ENCODE results near the gene PRDX3. TPM values are rescaled to one million over a fixed set of nuclear protein-coding genes. Genes with fewer than 3 reads are reported as not detected.

PRDX3 gene
- total RNA-seq, 2 donors from 2014 or later, result 125 to 134 TPM

DNA sequence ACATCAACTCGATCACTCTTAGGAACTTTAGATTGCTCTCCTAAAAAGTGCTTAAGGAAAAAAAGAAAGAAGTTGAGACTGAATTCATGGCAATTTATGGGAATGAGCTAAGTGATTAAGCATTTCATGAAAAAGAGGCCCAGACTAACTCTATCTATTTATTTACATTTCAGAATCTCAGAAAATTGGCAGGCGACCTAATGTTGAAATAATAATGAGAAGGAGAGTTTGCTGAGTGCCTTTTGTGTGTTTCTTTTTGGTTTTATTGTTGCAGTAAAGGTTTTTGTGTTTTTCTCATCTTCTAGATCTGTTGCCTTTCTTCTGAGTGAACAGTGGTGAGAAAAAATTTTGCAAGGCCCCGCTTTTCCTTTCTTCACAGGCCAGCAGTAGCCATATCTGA lies 32.6 kb upstream of the PRDX3 start:
- peaks cover 4 to 5% of the 10 kb centered on the region in 2 donors for H3K36me3 Mint-ChIP-seq (ENCODE audit: insufficient read depth in 2 of 2)
- no peaks in the 10 kb centered on the region for H3K9me3 Mint-ChIP-seq
- peaks cover 66% of the 10 kb centered on the region for H3K4me1 Mint-ChIP-seq (ENCODE audit: low read depth)
- DNase-seq, result no peak
- H3K4me3 Mint-ChIP-seq, result peak overlapping the region; percentile 86 to 94
- no peak for ATAC-seq (replicated peaks in 1 of 2)
- no peaks in the 10 kb centered on the region for H3K27me3 Mint-ChIP-seq (ENCODE audit: low read depth)
- H3K27ac Mint-ChIP-seq, result peak overlapping the region; percentile 98

DNA sequence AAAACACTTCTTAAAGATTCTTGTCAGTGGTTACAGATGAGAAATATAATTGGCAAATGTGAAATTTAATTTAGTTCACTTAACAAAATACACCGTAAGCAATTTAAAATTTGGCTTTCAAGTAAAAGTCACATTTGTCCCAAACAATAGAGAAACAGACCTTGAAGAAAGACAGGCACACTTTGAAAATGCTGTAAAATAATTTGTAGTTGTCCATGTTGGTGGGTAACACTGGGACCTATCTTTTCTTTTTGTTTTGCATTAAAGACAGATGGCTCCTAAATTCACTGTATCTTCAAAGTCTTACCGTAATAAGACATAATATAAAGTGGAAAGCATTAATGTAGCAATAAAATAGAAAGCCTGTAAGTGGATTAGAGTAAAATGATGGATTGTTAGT lies 32.0 kb upstream of the PRDX3 start:
- DNase-seq (no peak), ATAC-seq (replicated peaks in 1 of 2) (no peak)
- H3K4me3 Mint-ChIP-seq, result peak overlapping the region; percentile 86 to 94
- no peaks in the 10 kb centered on the region for H3K9me3 Mint-ChIP-seq
- H3K27me3 Mint-ChIP-seq (ENCODE audit: low read depth), result no peaks in the 10 kb centered on the region
- H3K36me3 Mint-ChIP-seq (ENCODE audit: insufficient read depth in 2 of 2), result peaks cover 4 to 5% of the 10 kb centered on the region in 2 donors
- H3K4me1 Mint-ChIP-seq (ENCODE audit: low read depth), result peaks cover 70% of the 10 kb centered on the region
- H3K27ac Mint-ChIP-seq, result peak overlapping the region; percentile 98

DNA sequence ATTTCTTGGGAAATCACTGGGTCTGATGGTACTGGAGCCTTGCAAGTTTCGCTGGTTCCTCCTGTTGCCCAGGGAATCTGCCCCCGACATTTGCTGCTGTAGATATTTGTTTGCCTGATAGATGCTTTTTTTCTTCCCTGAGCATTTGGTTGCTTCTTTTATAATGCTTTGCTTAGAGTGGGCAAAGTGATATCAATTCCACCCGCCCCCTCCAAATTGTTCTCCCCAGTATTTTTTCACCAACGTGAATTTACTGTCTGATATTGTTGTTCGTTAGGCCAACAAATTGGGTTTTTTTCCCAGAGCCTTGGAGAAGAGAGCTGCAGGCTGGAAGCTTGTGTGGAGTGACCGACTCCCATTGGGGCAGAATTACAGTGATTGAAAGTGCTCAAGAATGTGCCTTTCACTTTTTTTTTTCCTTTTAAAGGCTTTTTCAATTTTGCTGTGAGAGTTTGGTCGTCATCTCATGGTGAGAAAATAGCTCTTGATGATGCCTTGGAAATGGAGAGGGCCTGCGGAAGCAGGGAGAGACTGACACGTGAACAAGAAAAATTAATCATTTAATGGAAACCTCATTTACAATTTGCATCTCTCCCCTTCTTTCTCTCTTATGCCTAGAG lies 31.2 kb upstream of the PRDX3 start:
- Mint-ChIP-seq H3K4me1 (ENCODE audit: low read depth) (peaks cover 70% of the 10 kb centered on the region), H3K36me3 (ENCODE audit: insufficient read depth in 2 of 2) (peaks cover 4 to 5% of the 10 kb centered on the region in 2 donors), H3K27me3 (ENCODE audit: low read depth) (no peaks in the 10 kb centered on the region), H3K27ac (no peak overlapping the region), H3K4me3 (peak overlapping the region; percentile 98), H3K9me3 (no peaks in the 10 kb centered on the region)
- ATAC-seq (replicated peaks in 1 of 2) (no peak), DNase-seq (no peak)

DNA sequence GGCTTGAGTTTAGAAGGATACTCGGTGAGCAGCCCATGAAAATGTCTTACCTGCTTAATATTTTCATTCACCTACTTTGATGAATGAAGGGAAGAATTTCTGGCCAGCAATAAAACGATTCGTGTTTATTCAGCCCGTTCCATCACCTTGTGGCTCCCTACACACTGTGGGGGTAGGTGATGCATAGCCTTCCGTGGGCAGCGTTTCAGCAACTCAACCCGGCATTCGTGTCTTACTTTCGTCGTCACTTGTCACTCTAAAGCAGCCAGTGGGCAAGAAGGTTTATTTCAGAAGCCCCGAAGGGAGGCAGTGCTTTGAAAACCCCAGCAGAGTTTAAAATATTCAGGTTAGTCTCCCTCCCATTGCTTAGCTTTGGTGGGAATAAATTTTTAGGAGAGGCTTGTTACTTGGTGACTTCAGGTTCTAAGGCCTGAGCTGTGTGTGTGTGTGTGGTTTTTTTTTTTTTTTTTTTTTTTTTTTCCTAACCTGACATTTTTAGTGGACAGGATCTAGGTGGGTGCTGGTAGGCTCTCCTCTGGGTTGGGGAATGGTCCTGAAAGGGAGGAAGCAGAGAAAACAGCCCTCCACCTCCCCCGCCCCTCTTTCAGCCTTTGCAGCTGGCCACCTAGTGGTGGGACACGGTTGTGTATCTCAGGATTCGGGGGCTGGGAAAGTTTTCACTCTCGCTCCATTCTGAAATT lies 30.6 kb upstream of the PRDX3 start:
- H3K9me3 Mint-ChIP-seq, result no peaks in the 10 kb centered on the region
- peak; percentile 33 to 42 for ATAC-seq (replicated peaks in 1 of 2)
- H3K36me3 Mint-ChIP-seq (ENCODE audit: insufficient read depth in 2 of 2), result peaks cover 4 to 5% of the 10 kb centered on the region in 2 donors
- DNase-seq, result peak; percentile 67 to 79
- peaks cover 66% of the 10 kb centered on the region for H3K4me1 Mint-ChIP-seq (ENCODE audit: low read depth)
- peak overlapping the region; percentile 88 for H3K27ac Mint-ChIP-seq
- H3K27me3 Mint-ChIP-seq (ENCODE audit: low read depth), result no peaks in the 10 kb centered on the region
- peak overlapping the region; percentile 98 for H3K4me3 Mint-ChIP-seq

DNA sequence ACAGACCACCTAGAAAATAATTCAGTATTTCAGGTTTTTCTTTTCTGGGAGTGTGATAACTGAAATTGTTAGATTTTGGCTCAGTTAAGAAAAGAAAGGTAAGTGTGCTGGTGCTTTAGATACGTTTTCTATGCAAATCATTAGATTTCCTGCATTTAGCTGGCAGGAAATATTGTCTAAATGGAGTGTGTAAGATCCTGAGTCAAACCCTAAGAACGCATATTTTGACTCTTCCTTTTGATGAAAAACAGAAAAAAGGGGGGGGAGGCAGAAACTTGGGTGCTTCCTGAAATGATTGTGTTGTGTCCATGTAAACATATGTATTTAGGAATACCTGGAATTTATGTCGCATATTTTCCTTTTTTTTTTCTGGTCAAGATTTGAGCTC lies 29.9 kb upstream of the PRDX3 start:
- Mint-ChIP-seq H3K4me1 (ENCODE audit: low read depth) (peaks cover 60% of the 10 kb centered on the region), H3K27ac (peak overlapping the region; percentile 88), H3K36me3 (ENCODE audit: insufficient read depth in 2 of 2) (peaks cover 4 to 5% of the 10 kb centered on the region in 2 donors), H3K9me3 (no peaks in the 10 kb centered on the region), H3K4me3 (peak overlapping the region; percentile 98), H3K27me3 (ENCODE audit: low read depth) (no peaks in the 10 kb centered on the region)
- no peak for DNase-seq
- ATAC-seq (replicated peaks in 1 of 2), result peak in 1 of 2 donors; percentile 2

DNA sequence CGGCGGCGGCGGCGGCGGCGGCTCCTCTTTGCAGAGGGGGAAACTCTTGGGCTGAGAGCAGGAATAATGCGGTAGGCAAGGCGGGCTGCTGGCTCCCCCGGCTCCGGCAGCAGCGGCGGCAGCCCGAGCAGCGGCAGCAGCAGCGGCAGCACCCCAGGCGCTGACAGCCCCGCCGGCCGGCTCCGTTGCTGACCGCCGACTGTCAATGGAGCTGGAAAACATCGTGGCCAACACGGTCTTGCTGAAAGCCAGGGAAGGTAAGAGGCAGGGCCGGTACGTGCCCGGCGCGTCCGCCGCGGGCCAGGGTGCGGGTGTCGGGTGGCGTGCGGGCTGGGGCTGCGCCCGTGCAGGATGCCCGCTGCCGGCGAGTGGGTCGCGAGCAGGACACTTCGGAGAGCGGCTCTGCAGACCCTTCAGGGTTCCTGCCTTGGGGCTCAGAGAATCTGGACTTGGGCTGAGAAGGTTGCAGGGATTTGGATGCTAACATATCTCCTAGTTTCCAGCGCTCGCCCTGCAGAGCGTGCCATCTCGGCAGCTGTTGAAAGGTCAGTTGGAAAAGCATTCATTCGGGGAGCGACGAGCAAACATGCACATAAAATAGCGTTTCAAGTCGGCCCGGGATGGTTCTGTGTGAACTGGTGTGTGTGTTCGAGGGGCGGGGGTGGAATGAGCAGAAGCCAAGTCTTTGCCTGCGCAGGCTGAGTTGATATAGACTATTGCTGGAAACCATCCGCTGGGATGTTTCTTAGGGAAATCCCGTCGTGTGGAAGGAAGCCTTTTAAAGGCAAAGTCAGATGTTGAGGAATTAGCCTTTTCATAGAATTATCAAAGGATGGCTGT lies 29.3 kb upstream of the PRDX3 start:
- Mint-ChIP-seq H3K4me1 (ENCODE audit: low read depth) (peaks cover 56% of the 10 kb centered on the region), H3K9me3 (no peaks in the 10 kb centered on the region), H3K36me3 (ENCODE audit: insufficient read depth in 2 of 2) (peaks cover 2 to 5% of the 10 kb centered on the region in 2 donors), H3K27me3 (ENCODE audit: low read depth) (no peaks in the 10 kb centered on the region), H3K4me3 (peak overlapping the region; percentile 98), H3K27ac (peak overlapping the region; percentile 88)
- DNase-seq, result peak; percentile 56 to 62
- peak; percentile 16 to 25 for ATAC-seq (replicated peaks in 1 of 2)

DNA sequence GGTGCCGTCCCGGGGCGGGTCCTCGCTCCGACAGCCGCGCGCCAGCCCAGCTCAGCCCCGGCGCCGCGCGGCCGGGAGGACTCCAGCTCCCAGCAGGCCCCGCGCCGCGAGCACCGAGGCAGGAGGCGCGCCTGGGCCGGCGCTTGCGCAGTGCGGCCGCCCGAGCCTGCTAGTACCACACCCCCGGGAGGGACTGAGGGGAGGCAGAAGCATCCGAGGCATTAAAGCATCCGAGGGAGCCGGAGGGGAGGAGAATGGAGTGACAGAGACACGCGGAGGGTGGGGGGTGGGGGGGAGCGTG lies 28.7 kb upstream of the PRDX3 start, which contains the start of gene GRK5:
Gene GRK5, plus strand, starts transcription at position 206 of the 301 bp plus-strand sequence. CDS start 347 bp downstream, outside the sequence.
- Mint-ChIP-seq H3K27ac (peak within 1 kb of the TSS; percentile 95), H3K4me1 (ENCODE audit: low read depth) (peaks cover 50% of the 10 kb centered on the region), H3K4me3 (peak within 1 kb of the TSS; percentile 98), H3K27me3 (ENCODE audit: low read depth) (no peaks in the 10 kb centered on the region), H3K36me3 (ENCODE audit: insufficient read depth in 2 of 2) (peaks cover 0 to 3% of the 10 kb centered on the region in 2 donors), H3K9me3 (no peaks in the 10 kb centered on the region)
- DNase-seq (peak; percentile 96 to 97), ATAC-seq (replicated peaks in 1 of 2) (peak; percentile 83 to 84)

DNA sequence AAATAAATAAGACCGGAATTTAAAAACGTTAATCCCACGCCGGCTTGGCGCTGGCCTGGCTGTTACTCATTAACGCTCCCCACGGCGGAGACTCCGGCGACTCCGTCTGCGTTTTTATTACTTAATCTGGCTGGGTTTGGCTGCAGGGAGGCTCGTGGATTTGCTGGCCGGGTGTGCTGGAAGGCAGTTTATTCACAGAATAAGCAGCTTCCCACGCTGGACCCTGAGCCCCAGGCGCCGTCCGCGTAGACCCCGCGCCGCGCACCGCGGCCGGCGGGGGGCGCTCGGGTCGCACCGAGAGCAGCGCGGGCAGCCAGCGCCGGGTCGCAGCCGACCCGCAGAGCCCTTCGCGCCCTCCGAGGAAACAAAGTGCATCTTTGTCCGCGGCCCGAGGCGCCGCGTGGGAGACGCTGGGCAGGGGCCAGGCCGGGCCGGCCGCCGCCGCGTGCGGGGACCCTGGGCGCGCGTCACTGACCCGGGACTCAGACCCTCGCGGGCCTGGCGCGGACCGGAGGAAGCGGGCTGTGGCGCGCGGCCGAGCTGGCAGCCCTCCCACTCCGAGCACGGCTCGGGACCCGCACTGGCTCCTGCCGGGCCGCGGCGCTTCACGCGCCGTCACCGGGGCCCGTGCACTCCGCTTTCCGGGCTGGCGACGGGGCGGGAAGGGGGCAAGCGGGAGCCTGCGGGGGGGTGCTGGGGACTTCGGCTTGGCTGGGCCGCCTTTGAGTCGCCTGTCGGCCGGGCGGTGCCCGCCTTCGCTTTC lies 28.2 kb upstream of the PRDX3 start:
- DNase-seq (peak; percentile 77 to 87), ATAC-seq (replicated peaks in 1 of 2) (peak; percentile 58 to 61)
- Mint-ChIP-seq H3K4me1 (ENCODE audit: low read depth) (peaks cover 44% of the 10 kb centered on the region), H3K4me3 (peak overlapping the region; percentile 89 to 98), H3K9me3 (no peaks in the 10 kb centered on the region), H3K36me3 (ENCODE audit: insufficient read depth in 2 of 2) (peaks cover 0 to 3% of the 10 kb centered on the region in 2 donors), H3K27ac (peak overlapping the region; percentile 95), H3K27me3 (ENCODE audit: low read depth) (no peaks in the 10 kb centered on the region)

DNA sequence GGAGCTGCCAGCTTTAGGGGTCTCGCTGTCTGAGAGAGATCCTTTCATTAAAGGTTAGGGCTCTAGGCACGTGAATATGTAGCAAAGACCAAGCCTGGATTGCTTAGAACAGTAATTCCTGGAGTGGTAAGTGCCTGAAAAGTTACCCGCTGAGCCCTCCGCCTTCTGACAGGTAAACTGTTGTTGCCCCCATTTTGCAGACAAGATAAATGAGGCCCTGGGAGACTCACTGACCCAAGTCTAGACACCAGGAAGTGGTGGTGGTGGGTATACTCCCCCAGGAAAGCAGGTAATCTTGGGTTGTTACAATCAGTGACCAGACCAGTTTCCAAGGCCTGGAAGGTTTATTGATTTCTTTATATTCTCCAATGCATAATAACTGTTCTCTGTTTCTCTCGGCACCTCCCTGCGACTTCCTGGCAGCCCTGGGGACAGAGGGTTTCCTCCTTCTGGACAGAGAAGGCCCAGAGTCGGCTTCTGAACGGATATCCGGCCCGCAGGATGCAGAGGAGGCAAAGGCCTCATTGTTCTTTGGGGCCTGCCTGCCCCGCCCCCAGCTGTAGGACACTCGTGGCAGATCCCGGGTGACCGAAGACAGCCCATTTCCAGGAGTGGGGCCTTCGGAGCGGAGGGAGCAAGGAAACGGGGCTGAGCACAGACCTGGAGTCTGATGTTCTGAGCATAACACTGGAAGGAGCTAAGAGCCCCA lies 27.4 kb upstream of the PRDX3 start:
- Mint-ChIP-seq H3K27ac (peak overlapping the region; percentile 95), H3K9me3 (no peaks in the 10 kb centered on the region), H3K27me3 (ENCODE audit: low read depth) (no peaks in the 10 kb centered on the region), H3K36me3 (ENCODE audit: insufficient read depth in 2 of 2) (peaks cover 0 to 3% of the 10 kb centered on the region in 2 donors), H3K4me1 (ENCODE audit: low read depth) (peaks cover 37% of the 10 kb centered on the region), H3K4me3 (peak overlapping the region; percentile 89)
- DNase-seq (peak; percentile 55), ATAC-seq (replicated peaks in 1 of 2) (no peak)

DNA sequence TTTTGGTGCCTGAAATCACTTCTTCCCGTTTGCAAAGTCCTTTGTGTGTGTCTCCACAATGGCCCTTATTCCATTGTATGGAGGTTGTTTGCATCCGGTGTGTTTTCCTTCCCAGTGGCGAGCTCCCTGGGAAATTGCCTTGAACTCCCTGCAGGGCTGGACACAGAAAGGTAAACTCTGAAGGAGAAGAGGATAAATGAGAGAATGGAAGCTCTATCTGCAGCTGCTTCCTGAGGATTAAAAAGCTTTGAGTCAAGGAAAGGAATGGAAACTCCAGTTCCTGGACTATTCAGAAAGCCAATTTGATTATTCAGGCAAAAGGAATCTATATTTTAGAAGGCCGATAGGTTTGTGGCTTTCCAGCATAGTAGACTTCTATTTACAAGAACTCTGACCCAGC lies 24.4 kb upstream of the PRDX3 start:
- no peak overlapping the region for H3K27ac Mint-ChIP-seq
- no peak for ATAC-seq (replicated peaks in 1 of 2)

DNA sequence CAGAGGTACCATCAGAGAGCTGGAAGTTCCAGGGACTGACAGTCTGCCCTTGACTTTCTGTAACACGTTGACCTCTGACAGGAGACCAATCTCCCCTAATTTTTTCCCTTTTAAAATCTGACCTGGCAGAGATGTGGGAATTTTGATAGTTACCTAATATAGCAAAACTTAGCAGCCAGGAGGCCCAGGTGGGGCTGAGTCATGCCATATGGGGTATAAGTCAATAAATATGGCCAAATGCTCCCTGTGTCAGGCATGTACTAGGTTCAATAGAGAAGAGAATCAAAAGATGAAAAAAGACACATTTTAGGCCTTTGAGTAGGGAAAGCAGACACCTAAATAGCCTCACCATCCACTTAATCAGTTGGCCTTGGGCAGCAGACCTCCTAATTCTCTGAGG lies 22.6 kb upstream of the PRDX3 start:
- Mint-ChIP-seq H3K4me3 (no peak overlapping the region), H3K4me1 (ENCODE audit: low read depth) (peaks cover 28% of the 10 kb centered on the region), H3K9me3 (no peaks in the 10 kb centered on the region), H3K36me3 (ENCODE audit: insufficient read depth in 2 of 2) (no peaks in the 10 kb centered on the region), H3K27me3 (ENCODE audit: low read depth) (peaks cover 7% of the 10 kb centered on the region), H3K27ac (no peak overlapping the region)
- ATAC-seq (replicated peaks in 1 of 2), result no peak
- no peak for DNase-seq

More for the DNA sequence above, 24.4 kb upstream of the PRDX3 start:
- DNase-seq, result no peak
- Mint-ChIP-seq H3K36me3 (ENCODE audit: insufficient read depth in 2 of 2) (peaks cover 0 to under 1% of the 10 kb centered on the region in 2 donors), H3K9me3 (no peaks in the 10 kb centered on the region), H3K27me3 (ENCODE audit: low read depth) (peaks cover 7% of the 10 kb centered on the region), H3K4me1 (ENCODE audit: low read depth) (peaks cover 24% of the 10 kb centered on the region), H3K4me3 (no peak overlapping the region)

Measured in activated T-cell treated with anti-CD3 and anti-CD28 coated beads, Interleukin-2, amount 50 U/mL, for 72 hours (primary cell).